HepG2 (cell line): Measurements from ENCODE around the gene KIAA2012. TPM values are rescaled to one million over a fixed set of nuclear protein-coding genes. Genes with fewer than 3 reads are reported as not detected.

Experiments used
- ATAC-seq: fragments of 200-7000 bp; cut with Tn5 transposase; 3 replicates; pipeline ENCODE4 v1.9.1; 2020; ENCODE audit warnings: mild to moderate bottlenecking, moderate library complexity
- BruUV-seq: library from RNA; stranded (reverse); fragments of 400-500 nt; replicated peaks from 2 replicates; lab custom pipeline; 2021; lab: Mats Ljungman, UMichigan
- CTCF ChIA-PET: fragments of 300-600 bp; formaldehyde crosslinking; extraction: SDS; loops from one replicate; lab custom pipeline; 2021; ENCODE audit warnings: low total read pairs, inconsistent platforms, low intra/inter-chr PET ratio; lab: Yijun Ruan, JAX
- POLR2A ChIA-PET: fragments of 350-600 bp; sonication (Branson Sonifier 250); formaldehyde crosslinking; loops from one replicate; lab custom pipeline; 2020; ENCODE audit warnings: antibody characterized with exemption, inconsistent platforms; lab: Yijun Ruan, JAX
- DNase-seq: peaks from one replicate; pipeline ENCODE4 v3.0.0-alpha.2; 2015; ENCODE audit warnings: low spot score
- FAIRE-seq: peaks from 3 replicates; lab custom pipeline; 2011; peaks lifted over from hg19 to GRCh38; lab: Jason Lieb, UNC
- H2AFZ ChIP-seq: one replicate; pipeline ENCODE4 v1.6.1; 2011; ENCODE audit warnings: low read length, inconsistent platforms
- H3K27ac ChIP-seq: fragments of 300-600 bp; 3 replicates; pipeline ENCODE4 v1.8.0; 2011; ENCODE audit warnings: mixed run types, mild to moderate bottlenecking, mixed read lengths, low read length, inconsistent platforms; ENCODE audit not compliant: insufficient read depth; ENCODE audit errors: extremely low read length
- H3K27me3 ChIP-seq, 2 experiments: fragments of 200-600 bp in 1 of 2; 2 replicates in 1 of 2; 3 replicates in 1 of 2; pipeline versions ENCODE4 v1.6.0 to v1.8.0; 2011; ENCODE audit warnings: low read length in 2 of 2, mild to moderate bottlenecking in 2 of 2, moderate library complexity in 2 of 2, inconsistent platforms in 1 of 2; ENCODE audit not compliant: insufficient read depth in 2 of 2, control insufficient read depth in 1 of 2
- H3K36me3 ChIP-seq, 2 experiments: fragments of 200-600 bp in 1 of 2; replicated peaks in 1 of 2; 2 replicates in 1 of 2; 3 replicates in 1 of 2; pipeline versions ENCODE4 v1.5.1 to v1.8.0; 2011; ENCODE audit warnings: low read length in 2 of 2, inconsistent platforms in 1 of 2; ENCODE audit not compliant: insufficient read depth in 2 of 2, control insufficient read depth in 1 of 2
- H3K4me1 ChIP-seq: 2 replicates; pipeline ENCODE4 v1.5.1; 2012; ENCODE audit warnings: low read length, inconsistent platforms; ENCODE audit not compliant: insufficient read depth
- H3K4me2 ChIP-seq: 2 replicates; pipeline ENCODE4 v1.6.0; 2011; ENCODE audit warnings: low read depth, low read length, inconsistent platforms
- H3K4me3 ChIP-seq, 3 experiments: fragments of 200-600 bp in 1 of 3; sonication (generic), shearing (Covaris generic) in 1 of 3; replicated peaks in 1 of 3; 2 replicates each; pipeline ENCODE4 v1.5.1; 2011 to 2016; ENCODE audit warnings: low read length in 3 of 3, inconsistent platforms in 2 of 3, low read depth in 2 of 3, mild to moderate bottlenecking in 2 of 3, control low read depth in 1 of 3, mixed read lengths in 1 of 3; ENCODE audit not compliant: insufficient read depth in 1 of 3
- H3K79me2 ChIP-seq: one replicate; pipeline ENCODE4 v1.6.1; 2011; ENCODE audit warnings: low read length, inconsistent platforms; ENCODE audit not compliant: insufficient read depth
- H3K9ac ChIP-seq: 2 replicates; pipeline ENCODE4 v1.6.0; 2011; ENCODE audit warnings: mild to moderate bottlenecking, low read depth, low read length, inconsistent platforms; ENCODE audit not compliant: insufficient read depth
- H3K9me3 ChIP-seq: 2 replicates; pipeline ENCODE4 v1.5.1; 2012; ENCODE audit warnings: mild to moderate bottlenecking, low read length
- H4K20me1 ChIP-seq: 2 replicates; pipeline ENCODE4 v1.6.0; 2011; ENCODE audit warnings: inconsistent platforms, mild to moderate bottlenecking, low read length, moderate library complexity; ENCODE audit not compliant: insufficient read depth
- CTCF ChIP-seq: sonication (generic); formaldehyde crosslinking; IDR thresholded peaks from 2 replicates; pipeline ENCODE4 v1.5.0; 2020; ENCODE audit warnings: mild to moderate bottlenecking, missing genetic modification reagents, moderate library complexity
- ERF ChIP-seq: IDR thresholded peaks from 2 replicates; pipeline ENCODE4 v1.6.1; 2018; ENCODE audit warnings: missing biosample characterization, missing genetic modification reagents
- FOXA3 ChIP-seq: IDR thresholded peaks from 2 replicates; pipeline ENCODE4 v1.6.1; 2016; ENCODE audit warnings: missing genetic modification reagents, missing compliant biosample characterization
- HDAC2 ChIP-seq: sonication (generic); formaldehyde crosslinking; IDR thresholded peaks from 2 replicates; pipeline ENCODE4 v1.4.0; 2020; ENCODE audit warnings: missing genetic modification reagents
- HOXA3 ChIP-seq: sonication (generic); formaldehyde crosslinking; IDR thresholded peaks from 2 replicates; pipeline ENCODE4 v1.5.0; 2020; ENCODE audit warnings: missing genetic modification reagents
- IRX3 ChIP-seq: sonication (generic); formaldehyde crosslinking; IDR thresholded peaks from 2 replicates; pipeline ENCODE4 v1.8.1; 2023; ENCODE audit warnings: mild to moderate bottlenecking, low read depth, missing genetic modification reagents, borderline replicate concordance
- PRPF4 ChIP-seq: fragments of 200-400 bp; formaldehyde crosslinking; IDR thresholded peaks from 2 replicates; pipeline ENCODE4 v1.6.1; 2016; ENCODE audit warnings: low read length, low read depth; ENCODE audit not compliant: poor library complexity, severe bottlenecking
- SAFB2 ChIP-seq: sonication (generic); formaldehyde crosslinking; IDR thresholded peaks from 2 replicates; pipeline ENCODE4 v1.5.1; 2020; ENCODE audit warnings: missing genetic modification reagents, low read depth, mild to moderate bottlenecking, borderline replicate concordance
- SALL1 ChIP-seq: sonication (generic); formaldehyde crosslinking; IDR thresholded peaks from 2 replicates; pipeline ENCODE4 v1.8.0; 2022; ENCODE audit warnings: mild to moderate bottlenecking, missing genetic modification reagents
- TCF12 ChIP-seq, 2 experiments: fragments of 450-650 bp in 1 of 2; sonication (generic) in 1 of 2; formaldehyde crosslinking in 1 of 2; IDR thresholded peaks; 2 replicates each; pipeline versions ENCODE4 v1.6.1 to v1.8.0; 2017 to 2022; ENCODE audit warnings: antibody characterized with exemption in 1 of 2, mild to moderate bottlenecking in 1 of 2, missing genetic modification reagents in 1 of 2, moderate library complexity in 1 of 2
- YEATS4 ChIP-seq: sonication (generic); formaldehyde crosslinking; IDR thresholded peaks from 2 replicates; pipeline ENCODE4 v1.4.0; 2020; ENCODE audit warnings: missing genetic modification reagents, borderline replicate concordance
- ZBTB38 ChIP-seq: sonication (generic); formaldehyde crosslinking; IDR thresholded peaks from 2 replicates; pipeline ENCODE4 v1.5.1; 2020; ENCODE audit warnings: mild to moderate bottlenecking, missing genetic modification reagents
- ZC3H4 ChIP-seq: sonication (generic); formaldehyde crosslinking; IDR thresholded peaks from 2 replicates; pipeline ENCODE4 v1.4.0; 2020; ENCODE audit warnings: missing genetic modification reagents, borderline replicate concordance
- ZFYVE20 ChIP-seq: sonication (generic); formaldehyde crosslinking; IDR thresholded peaks from 2 replicates; pipeline ENCODE4 v1.8.0; 2023; ENCODE audit warnings: low read depth, mild to moderate bottlenecking, moderate library complexity, missing genetic modification reagents, borderline replicate concordance
- ZNF430 ChIP-seq: sonication (generic); formaldehyde crosslinking; IDR thresholded peaks from 2 replicates; pipeline ENCODE4 v1.9.0; 2021; ENCODE audit warnings: mild to moderate bottlenecking, missing genetic modification reagents
- ZNF746 ChIP-seq: sonication (generic); formaldehyde crosslinking; IDR thresholded peaks from 2 replicates; pipeline ENCODE4 v1.8.0; 2022; ENCODE audit warnings: mild to moderate bottlenecking, missing genetic modification reagents
- ZNF883 ChIP-seq: sonication (generic); formaldehyde crosslinking; IDR thresholded peaks from 2 replicates; pipeline ENCODE4 v1.5.1; 2020; ENCODE audit warnings: mild to moderate bottlenecking, missing genetic modification reagents; ENCODE audit errors: not compliant biosample characterization
- in situ Hi-C: cut with HindIII; loops from 2 replicates; pipeline ENCODE4 v1.10.0; 2017; ENCODE audit warnings: low pct_unique_long_range_greater_than_20kb; ENCODE audit not compliant: extremely low pct_ligation_motif_present
- intact Hi-C: fragments of 100-400 bp; cut with micrococcal nuclease; formaldehyde crosslinking; loops from one replicate; pipeline ENCODE4 v1.10.0; 2022; ENCODE audit not compliant: unreplicated experiment
- polyA plus RNA-seq, 8 experiments: library from polyadenylated mRNA; depleted of rRNA in 3 of 8; stranded (reverse) in 7 of 8; unstranded in 1 of 8; fragments of >200 nt; fragmentation: Illumina TruSeq in 4 of 8; extraction: Trizol in 4 of 8; gene quantifications; 2 replicates each; pipeline versions ENCODE4 v1.2.1 to v1.2.3, GENCODE V29; 2011 to 2016; ENCODE audit warnings: low read depth in 4 of 8, missing spikeins in 1 of 8, mixed read lengths in 1 of 8; ENCODE audit not compliant: insufficient read depth in 1 of 8
- total RNA-seq, 5 experiments: library from RNA; depleted of rRNA; stranded (reverse); fragments of >200 nt; fragmentation: Illumina TruSeq; extraction: Trizol; gene quantifications; 2 replicates each; pipeline ENCODE4 v1.2.3, GENCODE V29; 2016; ENCODE audit warnings: low read depth in 1 of 5
- TF ChIP-seq, protein P1 (sequence below): IDR thresholded peaks from 2 replicates; pipeline ENCODE4 v1.6.1; 2016; ENCODE audit warnings: missing compliant biosample characterization, missing genetic modification reagents, borderline replicate concordance

The KIAA2012 gene
- total and polyA plus RNA-seq, 2 of the 13 experiments (the other 11 are each of a cell fraction or from before 2014, with no cell fraction given) = not detected

DNA sequence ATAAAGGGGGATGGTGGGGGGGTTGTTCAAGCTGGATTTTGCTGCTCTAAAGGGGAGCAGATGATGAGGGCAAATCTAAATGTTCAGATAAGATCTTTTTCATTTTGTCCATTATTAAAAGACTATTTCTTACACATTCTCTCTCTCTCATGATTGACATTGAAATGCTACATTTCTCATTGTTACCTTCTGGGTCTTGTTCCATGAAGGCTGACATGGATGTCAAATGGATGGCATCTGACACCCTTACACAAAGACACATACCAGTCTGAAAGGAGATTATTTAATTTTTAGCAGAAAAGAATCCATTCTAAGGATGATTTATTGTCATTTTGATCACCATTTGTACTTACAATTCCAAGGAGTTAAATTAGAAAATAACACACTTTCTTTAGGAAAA lies 28.3 kb upstream of the KIAA2012 start:
- no TSS peak for BruUV-seq
- no peak for TF ChIP-seq HOXA3 (CRISPR knock-in tag)
- TF ChIP-seq TCF12 (IDR thresholded peaks at IDR 0.05) = no peak
- TF ChIP-seq TCF12 (CRISPR knock-in tag; IDR thresholded peaks at IDR 0.05) = no peak
- no peak for TF ChIP-seq ZNF430 (CRISPR knock-in tag)
- TF ChIP-seq HDAC2 (CRISPR knock-in tag) = no peak
- no peak for TF ChIP-seq SAFB2 (CRISPR knock-in tag)
- no peak for TF ChIP-seq CTCF (CRISPR knock-in tag)
- no peak for TF ChIP-seq IRX3 (CRISPR knock-in tag)
- TF ChIP-seq ZFYVE20 (CRISPR knock-in tag) = no peak
- TF ChIP-seq ZNF746 (CRISPR knock-in tag) = no peak
- TF ChIP-seq FOXA3 = no peak
- TF ChIP-seq, protein P1, sequence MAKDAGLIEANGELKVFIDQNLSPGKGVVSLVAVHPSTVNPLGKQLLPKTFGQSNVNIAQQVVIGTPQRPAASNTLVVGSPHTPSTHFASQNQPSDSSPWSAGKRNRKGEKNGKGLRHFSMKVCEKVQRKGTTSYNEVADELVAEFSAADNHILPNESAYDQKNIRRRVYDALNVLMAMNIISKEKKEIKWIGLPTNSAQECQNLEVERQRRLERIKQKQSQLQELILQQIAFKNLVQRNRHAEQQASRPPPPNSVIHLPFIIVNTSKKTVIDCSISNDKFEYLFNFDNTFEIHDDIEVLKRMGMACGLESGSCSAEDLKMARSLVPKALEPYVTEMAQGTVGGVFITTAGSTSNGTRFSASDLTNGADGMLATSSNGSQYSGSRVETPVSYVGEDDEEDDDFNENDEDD (CRISPR knock-in tag) = no peak
- no peak for TF ChIP-seq PRPF4
- TF ChIP-seq ERF (CRISPR knock-in tag) = no peak
- TF ChIP-seq SALL1 (CRISPR knock-in tag) = no peak
- no peak for TF ChIP-seq ZNF883 (CRISPR knock-in tag)
- no peak for TF ChIP-seq ZC3H4 (CRISPR knock-in tag)
- no peak for TF ChIP-seq YEATS4
- TF ChIP-seq ZBTB38 (CRISPR knock-in tag) = no peak
- DNase-seq = no peak
- H2AFZ ChIP-seq = no peak overlapping the region
- H3K4me1 ChIP-seq = peaks cover 8% of the 10 kb centered on the region; the same call in 1 of the 2 replicates
- no peak overlapping the region for H3K9ac ChIP-seq
- no peak overlapping the region for H3K27ac ChIP-seq
- H3K27me3 ChIP-seq = peaks cover 0 to 13% of the 10 kb centered on the region in 2 experiments; a peak in 2 of 5 replicates
- H3K79me2 ChIP-seq = no peaks in the 10 kb centered on the region
- no peaks in the 10 kb centered on the region for H3K9me3 ChIP-seq
- ATAC-seq = no peak
- intact Hi-C loops (no loop called here), in situ Hi-C loops (no loop called here)
- ChIA-PET POLR2A (no interaction called here), CTCF (no interaction called here)
- no peak for FAIRE-seq
- no peaks in the 10 kb centered on the region for H3K36me3 ChIP-seq
- H3K4me3 ChIP-seq = no peak overlapping the region
- no peaks in the 10 kb centered on the region for H4K20me1 ChIP-seq
- no peak overlapping the region for H3K4me2 ChIP-seq
